ENCODE results near the gene EML5. TPM values are rescaled to one million over a fixed set of nuclear protein-coding genes. Genes with fewer than 3 reads are reported as not detected.

EML5 gene
- total RNA-seq, 1 experiment from 2014 or later, result 1.8 TPM

DNA sequence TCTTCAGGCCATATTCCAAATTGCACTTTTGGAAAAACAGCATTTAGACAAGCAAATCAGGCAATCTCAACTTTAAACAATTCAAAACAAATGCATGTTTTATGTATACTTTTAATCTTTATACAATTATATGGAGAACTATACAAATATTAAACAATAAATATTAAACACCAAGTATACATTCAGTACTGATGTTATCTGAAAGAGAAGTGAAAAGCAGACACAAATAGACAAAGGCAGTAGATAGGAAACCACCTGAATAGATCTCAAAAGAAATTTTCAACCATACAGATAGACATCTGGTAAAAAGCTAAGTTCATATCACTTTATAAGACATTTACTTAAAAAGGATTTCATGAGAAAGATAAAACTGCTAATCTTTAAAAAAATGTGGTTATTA, 164.7 kb downstream of the EML5 start:
- Histone ChIP-seq H3K27ac (ENCODE audit: low read depth, low read length) (no peak overlapping the region), H3K79me2 (ENCODE audit: insufficient read depth, low read length) (no peaks in the 10 kb centered on the region), H4K20me1 (ENCODE audit: insufficient read depth) (no peaks in the 10 kb centered on the region), H3K36me3 (ENCODE audit: control insufficient read depth in 1 of 2, insufficient read depth in 2 of 2, low read length in 2 of 2) (no peaks in the 10 kb centered on the region), H3K27me3 (ENCODE audit: insufficient read depth, low read length) (no peaks in the 10 kb centered on the region), H3K9me3 (ENCODE audit: control insufficient read depth in 1 of 2, insufficient read depth in 1 of 2, low read depth in 1 of 2, low read length in 2 of 2) (no peaks in the 10 kb centered on the region), H3K4me2 (ENCODE audit: low read length) (no peak overlapping the region), H3K4me1 (ENCODE audit: control insufficient read depth in 1 of 2, insufficient read depth in 2 of 2, low read length in 2 of 2) (no peaks in the 10 kb centered on the region), H3K4me3 (replicated peaks in 1 of 2; ENCODE audit: low read depth in 1 of 2, low read length in 2 of 2) (no peak overlapping the region), H2AFZ (ENCODE audit: low read depth, low read length, poor library complexity, severe bottlenecking) (no peak overlapping the region), H3K9me2 (ENCODE audit: insufficient read depth) (no peaks in the 10 kb centered on the region), H3K9ac (ENCODE audit: low read length) (no peak overlapping the region)
- BruUV-seq (replicated peaks), result no TSS peak
- ChIA-PET POLR2A (no interaction called here), RAD21 (ENCODE audit: low non-redundant PET in 1 of 2, low total read pairs in 2 of 2, uncharacterized antibody in 2 of 2, unreplicated experiment in 2 of 2) (no interaction called here), CTCF (no interaction called here)
- no peak for DNase-seq (ENCODE audit: low read depth, low spot score)
- intact Hi-C loops (cut with micrococcal nuclease), result no loop called here
- TF ChIP-seq, protein P1, sequence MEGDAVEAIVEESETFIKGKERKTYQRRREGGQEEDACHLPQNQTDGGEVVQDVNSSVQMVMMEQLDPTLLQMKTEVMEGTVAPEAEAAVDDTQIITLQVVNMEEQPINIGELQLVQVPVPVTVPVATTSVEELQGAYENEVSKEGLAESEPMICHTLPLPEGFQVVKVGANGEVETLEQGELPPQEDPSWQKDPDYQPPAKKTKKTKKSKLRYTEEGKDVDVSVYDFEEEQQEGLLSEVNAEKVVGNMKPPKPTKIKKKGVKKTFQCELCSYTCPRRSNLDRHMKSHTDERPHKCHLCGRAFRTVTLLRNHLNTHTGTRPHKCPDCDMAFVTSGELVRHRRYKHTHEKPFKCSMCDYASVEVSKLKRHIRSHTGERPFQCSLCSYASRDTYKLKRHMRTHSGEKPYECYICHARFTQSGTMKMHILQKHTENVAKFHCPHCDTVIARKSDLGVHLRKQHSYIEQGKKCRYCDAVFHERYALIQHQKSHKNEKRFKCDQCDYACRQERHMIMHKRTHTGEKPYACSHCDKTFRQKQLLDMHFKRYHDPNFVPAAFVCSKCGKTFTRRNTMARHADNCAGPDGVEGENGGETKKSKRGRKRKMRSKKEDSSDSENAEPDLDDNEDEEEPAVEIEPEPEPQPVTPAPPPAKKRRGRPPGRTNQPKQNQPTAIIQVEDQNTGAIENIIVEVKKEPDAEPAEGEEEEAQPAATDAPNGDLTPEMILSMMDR (IDR thresholded peaks at IDR 0.05 in 2 of 3, conservative IDR thresholded peaks at IDR 0.05 in 1 of 3; ENCODE audit: borderline replicate concordance in 1 of 3, insufficient read depth in 1 of 3, low read depth in 2 of 3, low read length in 2 of 3), result no peak
- TF ChIP-seq SRF (IDR thresholded peaks at IDR 0.05; ENCODE audit: low read depth), result no peak
- no peak for TF ChIP-seq CEBPB (IDR thresholded peaks at IDR 0.05; ENCODE audit: low read depth)
- no peak for TF ChIP-seq SP1 (IDR thresholded peaks at IDR 0.05; ENCODE audit: low read depth)
- no peak for TF ChIP-seq TCF7L2 (IDR thresholded peaks at IDR 0.05; ENCODE audit: borderline replicate concordance, extremely low read depth, insufficient read depth, insufficient read length)
- TF ChIP-seq, protein P2, sequence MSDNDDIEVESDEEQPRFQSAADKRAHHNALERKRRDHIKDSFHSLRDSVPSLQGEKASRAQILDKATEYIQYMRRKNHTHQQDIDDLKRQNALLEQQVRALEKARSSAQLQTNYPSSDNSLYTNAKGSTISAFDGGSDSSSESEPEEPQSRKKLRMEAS (IDR thresholded peaks at IDR 0.05), result no peak
- TF ChIP-seq YY1 (IDR thresholded peaks at IDR 0.05; ENCODE audit: extremely low read depth, insufficient replicate concordance, low read depth, low read length), result no peak
- no peak for ATAC-seq

DNA sequence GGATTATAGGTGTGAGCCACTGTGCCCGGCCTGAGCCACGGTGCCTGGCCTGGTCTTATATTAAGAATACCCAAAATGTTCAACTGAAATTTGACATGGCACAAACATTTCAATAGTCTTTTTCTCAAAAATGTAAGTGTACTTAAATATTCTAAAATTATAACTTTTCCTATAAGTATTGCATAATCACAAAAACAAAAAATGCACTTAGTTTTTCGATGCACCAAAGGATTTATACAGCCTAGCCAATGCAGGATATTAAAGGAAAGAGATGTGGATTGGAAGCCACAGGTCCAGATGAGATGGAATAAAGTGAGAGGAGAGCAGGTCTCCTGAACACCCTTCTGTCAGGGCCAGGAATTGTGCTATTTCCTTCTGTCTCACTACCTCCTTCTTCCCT, 167.1 kb downstream of the EML5 start:
- H3K9me3 ChIP-seq (ENCODE audit: control insufficient read depth in 1 of 2, insufficient read depth in 1 of 2, low read depth in 1 of 2, low read length in 2 of 2), result no peaks in the 10 kb centered on the region
- intact Hi-C loops (cut with micrococcal nuclease), result no loop called here
- H3K4me2 ChIP-seq (ENCODE audit: low read length), result no peak overlapping the region
- H3K4me3 ChIP-seq (replicated peaks in 1 of 2; ENCODE audit: low read depth in 1 of 2, low read length in 2 of 2), result no peak overlapping the region
- no peak overlapping the region for H3K27ac ChIP-seq (ENCODE audit: low read depth, low read length)
- ATAC-seq (no peak), DNase-seq (ENCODE audit: low read depth, low spot score) (no peak)
- no peaks in the 10 kb centered on the region for H3K9me2 ChIP-seq (ENCODE audit: insufficient read depth)
- CTCF ChIA-PET, result no interaction called here
- H3K4me1 ChIP-seq (ENCODE audit: control insufficient read depth in 1 of 2, insufficient read depth in 2 of 2, low read length in 2 of 2), result no peaks in the 10 kb centered on the region
- H3K79me2 ChIP-seq (ENCODE audit: insufficient read depth, low read length), result no peaks in the 10 kb centered on the region
- H3K27me3 ChIP-seq (ENCODE audit: insufficient read depth, low read length), result no peaks in the 10 kb centered on the region
- no peaks in the 10 kb centered on the region for H3K36me3 ChIP-seq (ENCODE audit: control insufficient read depth in 1 of 2, insufficient read depth in 2 of 2, low read length in 2 of 2)
- no peaks in the 10 kb centered on the region for H4K20me1 ChIP-seq (ENCODE audit: insufficient read depth)
- no TSS peak for BruUV-seq (replicated peaks)
- H3K9ac ChIP-seq (ENCODE audit: low read length), result no peak overlapping the region
- RAD21 ChIA-PET (ENCODE audit: low non-redundant PET in 1 of 2, low total read pairs in 2 of 2, uncharacterized antibody in 2 of 2, unreplicated experiment in 2 of 2), result no interaction called here
- no peak overlapping the region for H2AFZ ChIP-seq (ENCODE audit: low read depth, low read length, poor library complexity, severe bottlenecking)
- POLR2A ChIA-PET, result no interaction called here
- TF ChIP-seq, protein P2 (IDR thresholded peaks at IDR 0.05), result no peak
- TF ChIP-seq, protein P3, sequence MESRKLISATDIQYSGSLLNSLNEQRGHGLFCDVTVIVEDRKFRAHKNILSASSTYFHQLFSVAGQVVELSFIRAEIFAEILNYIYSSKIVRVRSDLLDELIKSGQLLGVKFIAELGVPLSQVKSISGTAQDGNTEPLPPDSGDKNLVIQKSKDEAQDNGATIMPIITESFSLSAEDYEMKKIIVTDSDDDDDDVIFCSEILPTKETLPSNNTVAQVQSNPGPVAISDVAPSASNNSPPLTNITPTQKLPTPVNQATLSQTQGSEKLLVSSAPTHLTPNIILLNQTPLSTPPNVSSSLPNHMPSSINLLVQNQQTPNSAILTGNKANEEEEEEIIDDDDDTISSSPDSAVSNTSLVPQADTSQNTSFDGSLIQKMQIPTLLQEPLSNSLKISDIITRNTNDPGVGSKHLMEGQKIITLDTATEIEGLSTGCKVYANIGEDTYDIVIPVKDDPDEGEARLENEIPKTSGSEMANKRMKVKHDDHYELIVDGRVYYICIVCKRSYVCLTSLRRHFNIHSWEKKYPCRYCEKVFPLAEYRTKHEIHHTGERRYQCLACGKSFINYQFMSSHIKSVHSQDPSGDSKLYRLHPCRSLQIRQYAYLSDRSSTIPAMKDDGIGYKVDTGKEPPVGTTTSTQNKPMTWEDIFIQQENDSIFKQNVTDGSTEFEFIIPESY (IDR thresholded peaks at IDR 0.05; ENCODE audit: extremely low read depth, insufficient replicate concordance, low read length), result no peak
- TF ChIP-seq RAD21 (IDR thresholded peaks at IDR 0.05; ENCODE audit: low read depth) (no peak), FOSL1 (IDR thresholded peaks at IDR 0.05; ENCODE audit: low read depth) (no peak), YY1 (IDR thresholded peaks at IDR 0.05; ENCODE audit: extremely low read depth, insufficient replicate concordance, low read depth, low read length) (no peak), SRF (IDR thresholded peaks at IDR 0.05; ENCODE audit: low read depth) (no peak), SIN3A (IDR thresholded peaks at IDR 0.05; ENCODE audit: low read depth) (no peak), EZH2phosphoT487 (IDR thresholded peaks at IDR 0.05; ENCODE audit: borderline replicate concordance) (no peak)
- TF ChIP-seq, protein P1 (IDR thresholded peaks at IDR 0.05 in 2 of 3, conservative IDR thresholded peaks at IDR 0.05 in 1 of 3; ENCODE audit: borderline replicate concordance in 1 of 3, insufficient read depth in 1 of 3, low read depth in 2 of 3, low read length in 2 of 3), result no peak
